ENCODE results near the gene RNF31.

Gene RNF31

DNA sequence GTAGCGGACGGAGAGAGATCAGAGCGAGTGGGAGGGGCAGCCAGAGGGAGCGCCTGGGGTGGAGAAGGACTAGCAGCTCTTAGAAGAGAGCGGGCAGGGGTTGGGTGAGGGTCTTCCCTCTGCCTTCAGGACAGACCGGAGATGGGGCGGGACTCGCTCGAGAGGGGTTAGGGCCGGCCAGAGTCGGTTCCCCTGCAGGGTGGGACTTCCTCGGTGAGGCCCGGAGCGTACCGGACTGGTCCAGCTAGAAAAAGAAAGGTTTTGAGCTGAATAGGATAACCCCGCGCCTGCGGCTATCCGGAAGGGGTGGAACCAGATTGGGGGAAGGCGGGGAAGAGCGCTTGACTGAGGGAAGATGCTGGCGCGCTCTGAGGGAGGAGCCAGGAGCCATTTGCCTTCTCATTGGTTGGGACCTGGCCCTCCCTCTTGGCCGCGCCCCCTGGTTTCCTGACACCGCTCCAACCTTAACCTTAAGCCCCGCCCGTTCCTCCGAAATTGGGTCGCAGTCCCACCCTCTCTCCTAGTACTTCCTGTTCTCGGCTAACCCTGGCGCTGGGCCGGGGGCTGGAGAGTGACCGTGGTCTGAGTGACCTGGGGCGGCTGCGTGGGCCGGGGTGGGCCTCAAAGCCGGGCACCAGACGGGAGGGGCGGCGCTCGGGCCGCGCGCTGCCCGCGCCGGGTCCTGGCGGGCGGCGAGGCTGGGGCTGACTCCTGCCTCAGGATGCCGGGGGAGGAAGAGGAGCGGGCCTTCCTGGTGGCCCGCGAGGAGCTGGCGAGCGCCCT is at the start of gene RNF31:
RNF31 (plus strand) TSS at position 521 of the 783 bp plus-strand sequence; CDS start at position 722, 201 bp downstream.
- TF ChIP-seq, protein P1, sequence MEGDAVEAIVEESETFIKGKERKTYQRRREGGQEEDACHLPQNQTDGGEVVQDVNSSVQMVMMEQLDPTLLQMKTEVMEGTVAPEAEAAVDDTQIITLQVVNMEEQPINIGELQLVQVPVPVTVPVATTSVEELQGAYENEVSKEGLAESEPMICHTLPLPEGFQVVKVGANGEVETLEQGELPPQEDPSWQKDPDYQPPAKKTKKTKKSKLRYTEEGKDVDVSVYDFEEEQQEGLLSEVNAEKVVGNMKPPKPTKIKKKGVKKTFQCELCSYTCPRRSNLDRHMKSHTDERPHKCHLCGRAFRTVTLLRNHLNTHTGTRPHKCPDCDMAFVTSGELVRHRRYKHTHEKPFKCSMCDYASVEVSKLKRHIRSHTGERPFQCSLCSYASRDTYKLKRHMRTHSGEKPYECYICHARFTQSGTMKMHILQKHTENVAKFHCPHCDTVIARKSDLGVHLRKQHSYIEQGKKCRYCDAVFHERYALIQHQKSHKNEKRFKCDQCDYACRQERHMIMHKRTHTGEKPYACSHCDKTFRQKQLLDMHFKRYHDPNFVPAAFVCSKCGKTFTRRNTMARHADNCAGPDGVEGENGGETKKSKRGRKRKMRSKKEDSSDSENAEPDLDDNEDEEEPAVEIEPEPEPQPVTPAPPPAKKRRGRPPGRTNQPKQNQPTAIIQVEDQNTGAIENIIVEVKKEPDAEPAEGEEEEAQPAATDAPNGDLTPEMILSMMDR (IDR thresholded peaks at IDR 0.05): no peak

DNA sequence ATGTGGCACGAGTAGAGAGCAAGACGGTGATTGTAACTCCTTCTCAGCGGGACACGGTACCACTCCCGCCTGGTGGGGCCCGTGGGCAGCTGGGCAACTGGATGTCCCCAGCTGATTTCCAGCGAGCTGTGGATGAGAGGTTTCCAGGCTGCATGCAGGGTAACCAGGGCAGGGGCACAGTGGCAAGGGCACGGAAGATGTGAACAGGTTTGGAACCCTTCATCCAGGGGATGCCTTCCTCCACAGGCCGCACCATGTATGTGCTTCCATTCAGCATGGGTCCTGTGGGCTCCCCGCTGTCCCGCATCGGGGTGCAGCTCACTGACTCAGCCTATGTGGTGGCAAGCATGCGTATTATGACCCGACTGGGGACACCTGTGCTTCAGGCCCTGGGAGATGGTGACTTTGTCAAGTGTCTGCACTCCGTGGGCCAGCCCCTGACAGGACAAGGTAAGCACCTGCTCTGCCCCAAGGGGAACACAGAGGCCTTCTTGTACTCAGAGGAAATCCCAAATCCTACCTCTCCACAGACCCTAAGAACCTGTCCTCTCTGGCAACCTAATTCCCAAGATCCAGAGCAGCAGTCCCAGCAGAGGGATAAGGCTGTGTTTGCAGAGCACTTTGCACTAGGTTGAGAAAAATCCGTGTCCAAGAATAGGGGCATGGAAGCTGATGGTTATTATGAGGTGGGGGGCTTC is 48.9 kb upstream of the RNF31 start:
- TF ChIP-seq, protein P1 (IDR thresholded peaks at IDR 0.05): no peak

DNA sequence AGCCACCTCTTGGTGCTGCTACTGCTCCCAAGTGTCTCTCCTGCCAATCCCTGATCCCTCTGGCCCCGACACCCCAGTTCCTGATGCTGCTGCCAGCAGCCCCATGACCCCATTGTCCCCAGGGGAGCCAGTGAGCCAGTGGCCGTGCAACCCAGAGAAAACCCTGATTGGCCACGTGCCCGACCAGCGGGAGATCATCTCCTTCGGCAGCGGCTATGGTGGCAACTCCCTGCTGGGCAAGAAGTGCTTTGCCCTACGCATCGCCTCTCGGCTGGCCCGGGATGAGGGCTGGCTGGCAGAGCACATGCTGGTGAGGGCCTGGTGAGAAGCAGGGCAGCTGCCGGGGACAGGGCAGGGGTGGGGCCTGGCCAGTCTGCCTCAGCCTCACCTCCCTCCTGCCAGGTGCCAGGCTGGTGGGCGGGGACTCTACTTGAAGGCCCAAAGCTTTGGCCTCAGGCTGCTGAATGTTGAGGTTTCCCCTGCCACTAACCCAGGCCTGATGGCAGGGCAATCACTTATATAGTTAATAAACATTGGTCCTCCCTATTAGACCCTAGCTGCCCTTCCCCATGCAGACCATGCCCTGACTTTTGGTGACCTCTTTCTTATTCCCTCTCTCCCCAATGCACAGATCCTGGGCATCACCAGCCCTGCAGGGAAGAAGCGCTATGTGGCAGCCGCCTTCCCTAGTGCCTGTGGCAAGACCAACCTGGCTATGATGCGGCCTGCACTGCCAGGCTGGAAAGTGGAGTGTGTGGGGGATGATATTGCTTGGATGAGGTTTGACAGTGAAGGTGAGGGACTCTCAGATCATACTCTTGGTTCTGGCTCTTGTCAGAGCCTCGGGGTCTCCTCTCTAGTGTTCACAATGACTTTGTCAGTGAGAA is 48.1 kb upstream of the RNF31 start:
- TF ChIP-seq, protein P1 (IDR thresholded peaks at IDR 0.05): no peak

DNA sequence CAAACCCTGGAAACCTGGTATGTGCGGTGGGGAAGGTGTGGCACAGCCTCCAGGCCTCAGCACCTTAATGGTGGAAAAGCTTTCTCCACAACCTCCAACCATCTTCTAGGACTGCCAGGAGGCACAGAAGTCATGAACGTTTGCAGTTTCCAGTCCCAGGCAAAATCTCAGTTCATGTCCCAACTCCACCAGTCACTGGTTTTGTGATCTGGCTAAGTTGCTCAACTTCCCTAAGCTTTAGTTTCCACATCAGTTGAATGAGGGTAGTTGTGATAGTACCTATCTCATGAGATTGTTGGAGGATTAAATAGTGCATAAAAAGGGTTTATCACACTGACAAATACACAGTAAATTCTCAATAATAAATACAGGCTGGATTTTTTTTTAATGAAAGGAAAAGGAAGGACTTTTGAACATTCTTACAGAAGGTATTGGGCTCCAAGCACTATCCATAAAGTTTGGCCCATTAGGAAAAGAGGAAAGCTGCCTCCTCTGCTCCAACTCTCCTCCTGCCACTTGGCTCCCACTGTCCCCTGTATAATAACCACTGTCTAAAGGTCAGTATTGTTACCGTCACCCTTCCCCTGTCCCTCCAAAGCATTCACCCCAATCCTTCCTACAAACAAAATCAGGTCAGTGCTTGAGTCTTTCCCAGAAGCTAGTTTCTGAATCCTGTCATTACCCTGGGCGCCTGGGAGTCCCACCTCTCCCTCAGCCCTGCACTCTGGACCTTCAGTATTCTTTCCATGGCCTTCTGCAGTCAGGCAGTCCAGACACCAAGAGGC is 46.9 kb upstream of the RNF31 start:
- TF ChIP-seq, protein P1 (IDR thresholded peaks at IDR 0.05): no peak

DNA sequence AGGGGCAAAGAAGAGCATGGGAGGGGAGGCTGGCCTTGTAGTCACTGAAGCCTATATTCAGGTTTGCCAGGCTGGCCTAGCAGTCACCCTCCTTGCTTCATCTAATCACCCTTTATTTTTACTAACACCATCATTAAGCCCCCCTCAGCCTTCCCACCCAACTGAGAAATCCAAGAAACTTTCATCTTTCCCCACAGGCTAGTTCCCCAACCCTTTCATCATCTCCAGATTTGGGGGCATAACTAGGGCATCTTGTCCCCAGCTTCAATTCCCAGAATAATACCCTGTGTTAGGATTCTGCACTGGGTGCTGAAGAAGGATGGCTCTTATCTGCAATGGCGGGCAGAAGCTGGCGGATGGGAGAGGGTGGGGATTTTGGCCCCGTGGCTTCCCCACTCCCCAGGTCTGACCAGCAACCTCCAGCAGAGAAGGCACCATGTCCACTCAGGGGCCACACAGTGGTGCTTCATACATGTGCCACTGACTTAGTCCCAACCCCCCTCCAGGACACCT is 46.3 kb upstream of the RNF31 start:
- TF ChIP-seq, protein P1 (IDR thresholded peaks at IDR 0.05): no peak

DNA sequence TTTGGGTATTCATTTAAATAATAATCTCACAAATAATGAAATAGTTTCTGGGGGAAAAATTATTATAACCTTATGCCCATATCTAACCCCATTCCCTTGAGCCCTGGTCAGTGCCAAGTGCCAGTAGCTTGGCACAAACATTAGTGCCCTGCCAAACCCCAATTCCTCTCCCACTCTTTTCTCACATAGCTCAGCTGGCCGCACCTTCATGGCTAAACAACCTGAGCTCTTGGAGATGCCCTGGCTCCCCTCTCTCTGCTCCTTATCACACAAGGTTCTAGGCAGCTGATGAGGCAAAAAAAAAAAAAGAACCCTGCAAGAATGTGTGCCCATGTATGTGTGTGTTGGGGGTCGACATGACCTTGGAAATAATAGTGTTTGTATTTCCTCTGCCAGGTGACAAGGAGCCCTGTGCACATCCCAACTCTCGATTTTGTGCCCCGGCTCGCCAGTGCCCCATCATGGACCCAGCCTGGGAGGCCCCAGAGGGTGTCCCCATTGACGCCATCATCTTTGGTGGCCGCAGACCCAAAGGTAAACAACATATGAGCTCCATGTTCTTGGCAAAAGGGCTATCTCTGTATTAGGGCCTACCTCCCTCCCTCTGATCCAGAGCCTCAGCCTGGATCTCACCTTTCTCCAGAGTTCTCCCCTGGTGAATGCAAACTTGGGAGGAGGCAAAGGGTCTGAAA is 44.8 kb upstream of the RNF31 start:
- TF ChIP-seq, protein P1 (IDR thresholded peaks at IDR 0.05): no peak
